ENCODE data around the gene CD96.

CD96 gene

DNA sequence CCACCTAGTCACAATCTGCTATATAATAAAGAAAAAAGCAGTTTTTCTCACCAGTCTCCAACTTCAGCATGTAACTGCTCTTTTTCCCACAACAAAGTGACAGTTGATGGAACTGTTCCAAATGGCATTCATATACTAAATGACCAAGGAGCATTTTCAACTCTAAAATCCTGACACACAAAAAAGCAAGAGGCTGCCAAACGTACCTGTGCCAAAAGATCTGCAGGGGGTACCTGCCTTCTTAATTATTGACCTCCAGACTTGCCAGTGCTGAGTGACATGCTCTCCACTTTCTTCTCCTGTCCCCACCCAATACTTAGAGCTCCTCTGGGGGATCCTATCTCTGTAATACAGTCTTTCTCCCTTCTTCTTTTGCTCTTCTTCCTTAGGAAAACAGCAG lies 35.1 kb downstream of the CD96 start:
- no peak for DNase-seq
- TF ChIP-seq GATA1 (IDR thresholded peaks at IDR 0.05; ENCODE audit: low read depth, low read length) (no peak), POLR2A (IDR thresholded peaks at IDR 0.05; ENCODE audit: low read length) (no peak)

DNA sequence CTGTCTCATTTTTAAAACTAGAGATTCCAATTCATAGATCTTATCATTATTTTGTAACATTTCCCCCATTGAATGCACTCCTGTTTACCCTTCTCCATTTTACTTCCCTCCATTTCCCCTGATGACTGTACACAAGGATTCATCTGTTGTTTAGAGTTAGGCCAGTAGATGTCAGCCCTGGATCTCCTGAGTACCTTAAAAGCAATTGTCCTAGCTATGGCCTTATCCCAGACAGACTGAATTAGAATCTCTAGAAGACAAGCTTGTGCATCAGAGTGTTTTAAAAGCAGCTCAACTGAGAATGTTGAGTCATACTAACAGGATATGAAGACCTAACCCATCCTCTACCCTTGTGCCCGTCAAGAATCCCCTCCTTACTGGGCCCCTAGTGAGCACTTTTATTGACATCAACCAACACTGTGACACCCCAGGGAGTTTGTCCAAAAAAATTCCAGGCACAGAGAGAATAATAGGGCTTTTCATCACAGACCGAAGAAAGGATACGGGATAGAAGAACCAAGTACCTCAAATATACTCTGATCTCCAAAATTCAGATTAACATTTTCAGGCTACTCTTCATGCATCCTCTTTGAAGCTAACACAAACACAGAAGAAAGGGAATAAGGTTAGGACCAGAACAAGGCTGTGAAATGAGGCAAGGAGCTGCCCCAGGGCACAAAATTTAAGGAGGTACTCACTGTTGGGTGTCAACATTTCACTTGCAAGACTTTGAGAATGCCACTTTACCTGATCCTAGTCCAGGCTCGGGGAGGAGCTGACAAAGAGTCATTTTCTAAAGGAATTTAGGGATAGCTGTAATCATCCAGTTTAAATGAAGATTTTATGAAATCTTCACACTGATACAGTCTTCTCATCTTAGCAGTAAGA lies 36.0 kb downstream of the CD96 start:
- no peak for TF ChIP-seq GATA1 (IDR thresholded peaks at IDR 0.05; ENCODE audit: low read depth, low read length)
- no peak for TF ChIP-seq POLR2A (IDR thresholded peaks at IDR 0.05; ENCODE audit: low read length)

GRCh38 chr3:111578867-111579266 lies 36.9 kb downstream of the CD96 start:
- no peak for TF ChIP-seq POLR2A (IDR thresholded peaks at IDR 0.05; ENCODE audit: low read length)
- no peak for TF ChIP-seq GATA1 (IDR thresholded peaks at IDR 0.05; ENCODE audit: low read depth, low read length)
- DNase-seq = no peak

More for the DNA sequence above, 36.0 kb downstream of the CD96 start:
- DNase-seq = peak in 1 of 2 experiments; percentile 13

DNA sequence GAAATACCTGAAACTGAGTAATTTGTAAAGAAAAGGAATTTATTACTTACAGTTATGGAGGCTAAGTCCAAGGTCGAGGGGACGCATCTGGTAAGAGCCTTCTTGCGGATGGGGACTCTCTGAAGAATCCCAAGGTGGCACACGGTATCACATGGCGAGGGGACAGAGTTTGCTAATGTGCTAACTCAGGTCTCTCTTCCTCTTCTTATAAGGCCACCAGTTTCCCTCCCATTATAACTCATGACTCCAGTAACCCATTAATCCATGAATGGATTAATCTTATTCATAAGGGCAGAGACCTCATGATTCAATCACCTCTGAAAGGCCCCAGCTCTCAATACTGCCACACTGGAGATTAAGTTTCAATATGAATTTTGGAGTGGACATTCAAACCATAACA lies 37.5 kb downstream of the CD96 start:
- TF ChIP-seq POLR2A (IDR thresholded peaks at IDR 0.05; ENCODE audit: low read length) = no peak
- TF ChIP-seq GATA1 (IDR thresholded peaks at IDR 0.05; ENCODE audit: low read depth, low read length) = no peak
- DNase-seq = no peak

DNA sequence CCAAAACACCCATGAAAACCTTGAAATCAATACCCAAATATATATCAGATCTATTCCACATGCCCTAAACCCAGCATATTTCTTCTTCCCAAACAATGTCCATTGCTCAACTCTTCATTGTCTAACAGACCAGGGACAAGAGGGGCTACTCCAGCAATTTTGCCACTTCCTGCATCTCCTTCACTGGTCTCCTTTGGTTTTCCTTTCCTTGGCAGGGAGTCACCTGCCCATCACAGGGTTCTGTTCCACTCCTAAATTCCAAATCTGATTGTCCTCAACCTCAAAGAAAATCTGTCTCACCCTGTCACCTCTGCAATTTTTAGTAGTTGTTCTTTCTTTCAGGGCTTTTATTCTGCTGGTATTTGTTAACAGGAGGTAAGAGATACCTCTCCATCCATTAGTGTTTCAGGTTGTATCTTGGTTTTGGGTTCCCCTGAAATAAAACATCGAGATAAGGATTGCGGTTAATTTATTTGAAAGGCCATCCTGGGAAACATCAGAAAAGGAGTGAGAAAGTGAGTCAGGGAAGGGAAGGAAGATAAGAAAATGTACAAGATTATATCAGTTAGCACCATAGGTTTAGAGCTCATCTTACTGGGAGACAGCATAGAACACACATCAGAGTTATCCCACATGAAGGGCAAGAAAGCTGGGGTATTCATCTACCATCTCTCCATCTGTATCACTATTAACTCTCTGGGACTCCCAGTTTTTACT lies 39.6 kb downstream of the CD96 start:
- no peak for DNase-seq
- no peak for TF ChIP-seq GATA1 (IDR thresholded peaks at IDR 0.05; ENCODE audit: low read depth, low read length)
- no peak for TF ChIP-seq POLR2A (IDR thresholded peaks at IDR 0.05; ENCODE audit: low read length)

GRCh38 chr3:111582120-111582474 lies 40.1 kb downstream of the CD96 start:
- no peak for TF ChIP-seq POLR2A (IDR thresholded peaks at IDR 0.05; ENCODE audit: low read length)
- TF ChIP-seq GATA1 (IDR thresholded peaks at IDR 0.05; ENCODE audit: low read depth, low read length) = no peak
- DNase-seq = no peak

DNA sequence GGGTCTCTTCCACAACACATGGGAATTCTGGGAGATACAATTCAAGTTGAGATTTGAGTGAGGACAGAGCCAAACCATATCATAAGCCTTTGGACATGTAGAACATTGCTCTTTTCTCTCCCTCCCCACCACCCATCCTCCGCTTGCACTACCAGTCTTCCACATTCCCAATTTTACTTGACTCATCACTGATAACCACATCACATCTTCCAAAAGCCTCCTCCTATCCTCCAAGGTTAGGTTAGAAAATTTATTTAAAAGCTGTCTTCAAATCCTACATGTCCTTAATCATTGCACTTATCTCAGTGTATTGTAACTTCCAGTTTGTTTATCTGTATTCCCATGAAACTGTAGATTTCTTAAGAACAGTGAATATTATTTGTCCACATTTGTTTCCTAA lies 42.7 kb downstream of the CD96 start:
- no peak for DNase-seq
- TF ChIP-seq POLR2A (IDR thresholded peaks at IDR 0.05; ENCODE audit: low read length) (no peak), GATA1 (IDR thresholded peaks at IDR 0.05; ENCODE audit: low read depth, low read length) (no peak)

DNA sequence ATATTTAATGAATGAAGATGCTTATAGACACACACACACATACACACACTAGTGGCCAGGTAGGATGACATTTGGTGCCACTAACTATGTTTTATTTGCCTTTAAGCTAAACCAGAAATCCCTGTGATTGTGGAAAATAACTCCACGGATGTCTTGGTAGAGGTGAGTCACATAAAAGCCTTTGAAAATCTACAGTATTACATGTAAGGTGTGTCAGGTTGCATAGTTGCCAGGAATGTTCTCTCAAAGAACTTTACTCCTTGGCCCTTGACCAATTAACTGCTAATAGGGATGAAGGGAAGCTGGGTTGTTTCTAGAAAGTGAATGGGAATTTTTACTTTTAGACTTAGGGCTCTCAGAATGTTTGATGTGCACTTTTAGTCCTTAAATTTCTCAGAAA lies 43.2 kb downstream of the CD96 start:
- TF ChIP-seq POLR2A (IDR thresholded peaks at IDR 0.05; ENCODE audit: low read length) = no peak
- TF ChIP-seq GATA1 (IDR thresholded peaks at IDR 0.05; ENCODE audit: low read depth, low read length) = no peak
- DNase-seq = no peak

DNA sequence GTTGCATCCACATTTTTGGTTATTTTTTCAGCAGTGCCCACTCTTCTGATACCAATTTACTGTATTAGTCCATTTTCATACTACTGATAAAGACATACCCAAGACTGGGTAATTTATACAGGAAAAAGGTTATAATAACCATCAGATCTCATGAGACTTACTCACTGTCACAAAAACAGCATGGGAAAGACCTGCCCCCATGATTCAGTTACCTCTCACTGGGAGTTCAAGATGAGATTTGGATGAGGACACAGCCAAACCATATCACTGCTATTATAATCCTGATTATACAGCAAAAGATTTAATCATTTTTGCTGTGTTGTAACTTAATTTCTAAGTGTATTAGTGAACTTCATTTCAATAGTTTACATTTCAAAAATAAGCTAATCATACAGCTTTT lies 46.5 kb downstream of the CD96 start:
- TF ChIP-seq POLR2A (IDR thresholded peaks at IDR 0.05; ENCODE audit: low read length) = no peak
- TF ChIP-seq GATA1 (IDR thresholded peaks at IDR 0.05; ENCODE audit: low read depth, low read length) = no peak
- DNase-seq = no peak

- TF ChIP-seq POLR2A (IDR thresholded peaks at IDR 0.05; ENCODE audit: low read length) (no peak), GATA1 (IDR thresholded peaks at IDR 0.05; ENCODE audit: low read depth, low read length) (no peak)
- no peak for DNase-seq
Observed at GRCh38 chr3:111589303-111590142, 47.5 kb downstream of the CD96 start.

- TF ChIP-seq GATA1 (IDR thresholded peaks at IDR 0.05; ENCODE audit: low read depth, low read length) (no peak), POLR2A (IDR thresholded peaks at IDR 0.05; ENCODE audit: low read length) (no peak)
- no peak for DNase-seq
Observed at GRCh38 chr3:111590143-111590491, 48.1 kb downstream of the CD96 start.

- TF ChIP-seq POLR2A (IDR thresholded peaks at IDR 0.05; ENCODE audit: low read length) = no peak
- no peak for TF ChIP-seq GATA1 (IDR thresholded peaks at IDR 0.05; ENCODE audit: low read depth, low read length)
- DNase-seq = no peak
Observed at GRCh38 chr3:111591555-111591954, 49.6 kb downstream of the CD96 start.

DNA sequence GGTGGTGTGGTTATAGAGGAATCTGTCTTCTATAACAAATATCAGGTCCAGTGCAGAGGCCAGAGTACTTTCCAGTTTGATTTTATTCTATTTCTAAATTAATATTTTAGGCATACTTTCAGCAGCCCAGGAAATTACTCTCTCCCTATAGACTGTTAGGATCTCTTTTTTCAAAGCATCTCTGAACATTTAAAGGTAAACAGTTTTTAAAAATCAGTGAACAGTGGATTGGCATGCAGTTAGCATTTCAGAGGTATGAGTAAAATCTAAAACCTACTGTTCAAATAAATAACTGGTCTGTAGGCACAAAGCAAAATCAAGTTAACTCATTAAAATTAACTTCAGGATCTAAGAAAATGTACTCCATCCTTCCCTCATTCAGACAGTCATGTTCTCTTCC lies 50.1 kb downstream of the CD96 start:
- TF ChIP-seq POLR2A (IDR thresholded peaks at IDR 0.05; ENCODE audit: low read length) = no peak
- no peak for DNase-seq

- TF ChIP-seq POLR2A (IDR thresholded peaks at IDR 0.05; ENCODE audit: low read length) (no peak), GATA1 (IDR thresholded peaks at IDR 0.05; ENCODE audit: low read depth, low read length) (no peak)
- DNase-seq = no peak
Observed at GRCh38 chr3:111592936-111593335, 50.9 kb downstream of the CD96 start.
